Measurements from ENCODE around the gene CYLD.

The CYLD gene

GRCh38 chr16:50741781-50742575 lies at the start of gene CYLD:
TSS of gene CYLD (plus strand) at chr16:50742086. CDS start at chr16:50749699, 7,613 bp downstream.
- Mint-ChIP-seq H3K36me3 (ENCODE audit: low read depth) (no peaks in the 10 kb centered on the region), H3K4me3 (peak within 1 kb of the TSS; percentile 82 to 96 (median 92)), H3K27ac (peak within 1 kb of the TSS in 1 of 3 experiments; percentile 70), H3K27me3 (ENCODE audit: low read depth) (peaks cover 9% of the 10 kb centered on the region), H3K9me3 (no peaks in the 10 kb centered on the region), H3K4me1 (peaks cover 26% of the 10 kb centered on the region)
- TF ChIP-seq CTCF (IDR thresholded peaks at IDR 0.05; ENCODE audit: unreplicated experiment in 3 of 3): no peak

DNA sequence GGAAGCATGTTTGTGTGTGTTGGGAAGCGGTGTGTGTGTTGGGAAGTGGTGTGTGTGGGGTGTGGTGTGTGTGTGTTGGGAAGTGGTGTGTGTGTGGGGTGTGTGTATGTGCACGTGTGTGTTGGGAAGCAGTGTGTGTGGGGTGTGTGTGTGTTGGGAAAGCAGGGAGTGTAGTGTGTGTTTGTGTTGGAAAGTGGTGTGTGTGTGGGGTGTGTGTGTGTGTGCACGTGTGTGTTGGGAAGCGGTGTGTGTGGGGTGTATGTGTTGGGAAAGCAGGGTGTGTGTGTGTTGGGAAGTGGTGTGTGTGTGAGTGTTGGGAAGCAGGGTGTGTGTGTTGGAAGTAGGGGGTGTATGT lies 49.3 kb upstream of the CYLD start:
- no peaks in the 10 kb centered on the region for H3K9me3 Mint-ChIP-seq
- H3K27ac Mint-ChIP-seq: no peak overlapping the region
- peaks cover 24% of the 10 kb centered on the region for H3K4me1 Mint-ChIP-seq
- no peaks in the 10 kb centered on the region for H3K36me3 Mint-ChIP-seq (ENCODE audit: low read depth)
- TF ChIP-seq CTCF (IDR thresholded peaks at IDR 0.05; ENCODE audit: unreplicated experiment in 3 of 3): no peak
- peaks cover 30% of the 10 kb centered on the region for H3K27me3 Mint-ChIP-seq (ENCODE audit: low read depth)
- peak overlapping the region; percentile 67 to 78 (median 70) for H3K4me3 Mint-ChIP-seq

DNA sequence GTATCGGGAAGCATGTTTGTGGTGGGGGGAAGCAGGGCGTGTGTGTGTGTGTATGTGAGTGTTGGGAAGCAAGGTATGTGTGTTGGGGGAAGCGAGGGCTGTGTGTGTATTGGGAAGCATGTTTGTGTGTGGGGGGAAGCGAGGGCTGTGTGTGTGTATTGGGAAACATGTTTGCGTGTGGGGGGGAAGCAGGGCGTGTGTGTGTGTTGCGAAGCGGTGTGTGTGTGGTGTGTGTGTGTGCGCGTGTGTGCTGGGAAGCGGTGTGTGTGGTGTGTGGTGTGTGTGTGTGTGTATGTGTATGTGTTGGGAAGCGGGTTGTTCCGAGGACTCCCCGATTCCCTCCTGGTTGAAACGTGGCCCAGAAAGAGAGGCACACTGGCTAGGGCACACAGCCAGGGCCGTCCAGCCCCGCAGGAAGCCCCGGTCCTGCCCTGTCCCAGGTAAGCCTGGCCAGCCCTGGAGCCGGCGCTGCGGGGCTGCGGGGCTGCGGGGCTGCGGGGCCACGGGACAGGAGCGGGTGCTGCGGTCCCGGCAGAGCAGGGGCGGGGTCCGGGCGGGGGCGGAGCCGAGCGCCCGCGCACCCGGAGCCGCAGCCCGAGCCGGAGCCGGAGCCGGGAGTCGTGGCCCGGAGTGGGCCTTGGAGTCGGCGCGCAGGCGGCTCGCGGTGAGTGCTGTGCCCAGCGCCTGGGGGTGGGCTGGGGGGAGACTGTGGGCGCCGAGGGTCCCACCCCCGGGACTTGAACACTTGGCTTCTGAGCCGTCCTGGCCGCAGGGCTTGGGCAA lies 48.7 kb upstream of the CYLD start, which contains the start of gene NOD2:
Gene NOD2, plus strand, starts transcription at position 608 of the 783 bp plus-strand sequence. CDS start 5,890 bp downstream, outside the sequence.
- no peaks in the 10 kb centered on the region for H3K36me3 Mint-ChIP-seq (ENCODE audit: low read depth)
- H3K9me3 Mint-ChIP-seq: no peaks in the 10 kb centered on the region
- peaks cover 30% of the 10 kb centered on the region for H3K4me1 Mint-ChIP-seq
- H3K27me3 Mint-ChIP-seq (ENCODE audit: low read depth): peaks cover 36% of the 10 kb centered on the region
- no peak for TF ChIP-seq CTCF (IDR thresholded peaks at IDR 0.05; ENCODE audit: unreplicated experiment in 3 of 3)
- no peak within 1 kb of the TSS for H3K27ac Mint-ChIP-seq
- peak within 1 kb of the TSS; percentile 67 to 78 (median 70) for H3K4me3 Mint-ChIP-seq

GRCh38 chr16:50694206-50694605 lies 47.7 kb upstream of the CYLD start:
- Mint-ChIP-seq H3K4me3 (peak overlapping the region; percentile 21 to 71 (median 59)), H3K36me3 (ENCODE audit: low read depth) (no peaks in the 10 kb centered on the region), H3K4me1 (peaks cover 33% of the 10 kb centered on the region), H3K9me3 (no peaks in the 10 kb centered on the region), H3K27me3 (ENCODE audit: low read depth) (peaks cover 39% of the 10 kb centered on the region), H3K27ac (no peak overlapping the region)
- TF ChIP-seq CTCF (IDR thresholded peaks at IDR 0.05; ENCODE audit: unreplicated experiment in 3 of 3): no peak

DNA sequence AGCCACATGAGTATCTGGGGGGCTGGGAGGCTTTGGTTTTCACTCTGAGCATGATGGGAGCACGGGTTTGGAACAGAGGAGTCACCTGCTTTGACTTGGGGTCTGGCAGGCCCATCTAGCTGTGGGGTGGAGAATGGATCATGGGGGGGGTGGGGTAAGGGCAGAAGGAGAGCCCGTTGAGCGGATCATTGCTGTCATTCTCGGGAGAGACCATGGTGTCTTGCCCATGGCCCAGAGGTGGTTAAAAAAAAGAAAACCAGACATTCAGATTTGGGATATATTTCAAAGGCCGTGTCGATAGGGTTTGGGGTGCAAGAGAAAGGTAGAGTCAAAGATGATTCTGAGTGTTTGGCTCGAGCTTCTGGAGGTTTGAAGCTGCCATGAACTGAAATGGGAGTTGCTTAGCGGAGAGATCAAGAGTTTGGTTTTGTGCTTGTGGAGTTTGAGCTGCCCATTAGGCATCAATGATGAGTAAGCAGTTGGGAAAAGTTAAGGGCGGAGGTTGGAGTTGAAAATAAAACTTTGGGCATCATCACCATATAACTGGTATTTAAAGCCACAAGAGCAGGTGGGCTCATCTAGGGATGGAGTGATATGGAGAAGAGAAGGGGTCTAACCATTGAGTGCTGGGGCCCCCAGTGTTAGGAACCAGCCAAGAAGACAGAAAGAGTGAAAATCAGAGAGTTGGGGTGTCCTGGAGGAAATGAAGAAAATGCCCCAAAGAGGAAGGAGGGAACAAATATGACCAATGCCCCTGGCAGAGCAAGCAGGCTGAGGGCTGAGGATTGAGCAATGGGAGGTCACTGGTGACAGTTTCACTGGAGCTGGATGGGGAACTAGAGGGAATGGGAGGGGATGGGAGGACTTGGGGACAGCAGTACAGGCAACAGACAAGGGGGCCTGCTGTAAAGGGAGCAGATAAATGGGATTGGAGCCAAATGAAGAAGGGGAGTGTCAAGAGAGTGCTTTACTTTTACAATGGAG lies 46.6 kb upstream of the CYLD start:
- no peaks in the 10 kb centered on the region for H3K36me3 Mint-ChIP-seq (ENCODE audit: low read depth)
- H3K4me3 Mint-ChIP-seq: no peak overlapping the region
- peak overlapping the region in 1 of 3 experiments; percentile 2 for H3K27ac Mint-ChIP-seq
- H3K27me3 Mint-ChIP-seq (ENCODE audit: low read depth): peaks cover 43% of the 10 kb centered on the region
- H3K4me1 Mint-ChIP-seq: peaks cover 39% of the 10 kb centered on the region
- no peak for TF ChIP-seq CTCF (IDR thresholded peaks at IDR 0.05; ENCODE audit: unreplicated experiment in 3 of 3)
- no peaks in the 10 kb centered on the region for H3K9me3 Mint-ChIP-seq
